ENCODE results near the gene ATP6AP2.

The ATP6AP2 gene, protein sequence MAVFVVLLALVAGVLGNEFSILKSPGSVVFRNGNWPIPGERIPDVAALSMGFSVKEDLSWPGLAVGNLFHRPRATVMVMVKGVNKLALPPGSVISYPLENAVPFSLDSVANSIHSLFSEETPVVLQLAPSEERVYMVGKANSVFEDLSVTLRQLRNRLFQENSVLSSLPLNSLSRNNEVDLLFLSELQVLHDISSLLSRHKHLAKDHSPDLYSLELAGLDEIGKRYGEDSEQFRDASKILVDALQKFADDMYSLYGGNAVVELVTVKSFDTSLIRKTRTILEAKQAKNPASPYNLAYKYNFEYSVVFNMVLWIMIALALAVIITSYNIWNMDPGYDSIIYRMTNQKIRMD

GRCh38 chrX:40580537-40581335 lies at the start of gene ATP6AP2:
Gene ATP6AP2, plus strand, starts transcription at chrX:40580970. Its CDS starts 96 bp downstream, at chrX:40581066.
- no peaks in the 10 kb centered on the region for H3K9me2 ChIP-seq (replicated peaks; ENCODE audit: control insufficient read depth, low read length)
- peaks cover 12% of the 10 kb centered on the region for H3K4me1 ChIP-seq (ENCODE audit: control insufficient read depth, low read length)
- H3K4me3 ChIP-seq (ENCODE audit: low read length) = peak within 1 kb of the TSS; percentile 86
- H3K36me3 ChIP-seq (ENCODE audit: control insufficient read depth, low read length) = no peaks in the 10 kb centered on the region
- H3K4me2 ChIP-seq (ENCODE audit: low read length) = peak within 1 kb of the TSS; percentile 72
- H3K27ac ChIP-seq (ENCODE audit: low read depth, low read length) = peak within 1 kb of the TSS; percentile 12; the same call in 1 of the 2 replicates
- TF ChIP-seq, protein P1, sequence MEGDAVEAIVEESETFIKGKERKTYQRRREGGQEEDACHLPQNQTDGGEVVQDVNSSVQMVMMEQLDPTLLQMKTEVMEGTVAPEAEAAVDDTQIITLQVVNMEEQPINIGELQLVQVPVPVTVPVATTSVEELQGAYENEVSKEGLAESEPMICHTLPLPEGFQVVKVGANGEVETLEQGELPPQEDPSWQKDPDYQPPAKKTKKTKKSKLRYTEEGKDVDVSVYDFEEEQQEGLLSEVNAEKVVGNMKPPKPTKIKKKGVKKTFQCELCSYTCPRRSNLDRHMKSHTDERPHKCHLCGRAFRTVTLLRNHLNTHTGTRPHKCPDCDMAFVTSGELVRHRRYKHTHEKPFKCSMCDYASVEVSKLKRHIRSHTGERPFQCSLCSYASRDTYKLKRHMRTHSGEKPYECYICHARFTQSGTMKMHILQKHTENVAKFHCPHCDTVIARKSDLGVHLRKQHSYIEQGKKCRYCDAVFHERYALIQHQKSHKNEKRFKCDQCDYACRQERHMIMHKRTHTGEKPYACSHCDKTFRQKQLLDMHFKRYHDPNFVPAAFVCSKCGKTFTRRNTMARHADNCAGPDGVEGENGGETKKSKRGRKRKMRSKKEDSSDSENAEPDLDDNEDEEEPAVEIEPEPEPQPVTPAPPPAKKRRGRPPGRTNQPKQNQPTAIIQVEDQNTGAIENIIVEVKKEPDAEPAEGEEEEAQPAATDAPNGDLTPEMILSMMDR (IDR thresholded peaks at IDR 0.05; ENCODE audit: low read depth, low read length, poor library complexity, severe bottlenecking) = no peak
- no peak for TF ChIP-seq EZH2phosphoT487 (IDR thresholded peaks at IDR 0.05; ENCODE audit: borderline replicate concordance, low read length)
- peaks cover 28% of the 10 kb centered on the region for H3K79me2 ChIP-seq (ENCODE audit: control insufficient read depth, low read length)
- H3K9me3 ChIP-seq (ENCODE audit: control insufficient read depth, insufficient read depth, low read length) = no peaks in the 10 kb centered on the region
- no peaks in the 10 kb centered on the region for H4K20me1 ChIP-seq (ENCODE audit: control insufficient read depth, insufficient read depth, low read depth, low read length)
- H3K27me3 ChIP-seq (ENCODE audit: control insufficient read depth, low read length) = no peaks in the 10 kb centered on the region
- H3F3A ChIP-seq (ENCODE audit: control insufficient read depth, insufficient read depth) = no peaks in the 10 kb centered on the region

- Histone ChIP-seq H3K27ac (ENCODE audit: low read depth, low read length) (no peak overlapping the region), H3K4me2 (ENCODE audit: low read length) (no peak overlapping the region), H3K9me3 (ENCODE audit: control insufficient read depth, insufficient read depth, low read length) (no peaks in the 10 kb centered on the region), H3K27me3 (ENCODE audit: control insufficient read depth, low read length) (no peaks in the 10 kb centered on the region; the same call in 1 of the 2 replicates), H3K4me3 (ENCODE audit: low read length) (no peak overlapping the region), H3F3A (ENCODE audit: control insufficient read depth, insufficient read depth) (no peaks in the 10 kb centered on the region), H3K79me2 (ENCODE audit: control insufficient read depth, low read length) (no peaks in the 10 kb centered on the region), H3K9me2 (replicated peaks; ENCODE audit: control insufficient read depth, low read length) (no peaks in the 10 kb centered on the region), H4K20me1 (ENCODE audit: control insufficient read depth, insufficient read depth, low read depth, low read length) (no peaks in the 10 kb centered on the region), H3K4me1 (ENCODE audit: control insufficient read depth, low read length) (no peaks in the 10 kb centered on the region), H3K36me3 (ENCODE audit: control insufficient read depth, low read length) (no peaks in the 10 kb centered on the region)
- TF ChIP-seq EZH2phosphoT487 (IDR thresholded peaks at IDR 0.05; ENCODE audit: borderline replicate concordance, low read length) = no peak
- TF ChIP-seq, protein P1 (IDR thresholded peaks at IDR 0.05; ENCODE audit: low read depth, low read length, poor library complexity, severe bottlenecking) = no peak
Measured at GRCh38 chrX:40531056-40531826, 49.5 kb upstream of the ATP6AP2 start.

DNA sequence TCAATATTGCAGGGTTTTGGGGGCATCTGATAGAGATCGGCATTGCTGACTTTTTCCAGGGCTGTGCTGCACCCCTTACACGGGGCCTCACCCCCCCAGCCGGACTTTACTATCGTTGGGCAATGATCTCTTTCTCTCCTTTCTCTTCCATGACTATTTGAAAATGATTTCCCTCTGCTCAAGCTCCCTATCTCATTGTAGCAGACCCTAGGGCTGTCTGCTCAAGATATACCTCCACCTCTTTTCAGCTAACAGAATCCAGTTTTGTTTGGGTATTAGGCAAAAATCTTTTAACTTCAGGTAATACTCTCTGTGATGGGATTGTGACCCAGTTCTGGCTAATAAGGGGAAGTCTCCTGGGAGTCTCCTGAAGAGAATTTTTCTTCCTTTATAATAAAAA lies 43.5 kb upstream of the ATP6AP2 start:
- Histone ChIP-seq H3F3A (ENCODE audit: control insufficient read depth, insufficient read depth) (no peaks in the 10 kb centered on the region), H3K4me3 (ENCODE audit: low read length) (no peak overlapping the region), H3K9me3 (ENCODE audit: control insufficient read depth, insufficient read depth, low read length) (no peaks in the 10 kb centered on the region), H3K9me2 (replicated peaks; ENCODE audit: control insufficient read depth, low read length) (no peaks in the 10 kb centered on the region), H3K79me2 (ENCODE audit: control insufficient read depth, low read length) (no peaks in the 10 kb centered on the region), H3K4me2 (ENCODE audit: low read length) (no peak overlapping the region), H3K36me3 (ENCODE audit: control insufficient read depth, low read length) (no peaks in the 10 kb centered on the region), H3K4me1 (ENCODE audit: control insufficient read depth, low read length) (peaks cover 3% of the 10 kb centered on the region; the same call in 1 of the 2 replicates), H4K20me1 (ENCODE audit: control insufficient read depth, insufficient read depth, low read depth, low read length) (no peaks in the 10 kb centered on the region), H3K27me3 (ENCODE audit: control insufficient read depth, low read length) (peaks cover 3% of the 10 kb centered on the region; the same call in 1 of the 2 replicates), H3K27ac (ENCODE audit: low read depth, low read length) (no peak overlapping the region)
- TF ChIP-seq, protein P1 (IDR thresholded peaks at IDR 0.05; ENCODE audit: low read depth, low read length, poor library complexity, severe bottlenecking) = no peak
- TF ChIP-seq EZH2phosphoT487 (IDR thresholded peaks at IDR 0.05; ENCODE audit: borderline replicate concordance, low read length) = no peak
